Measurements from ENCODE around the gene RALGPS2. TPM values are rescaled to one million over a fixed set of nuclear protein-coding genes. Genes with fewer than 3 reads are reported as not detected.

RALGPS2 gene
- total RNA-seq, 1 experiment from 2014 or later = 12.7 TPM

DNA sequence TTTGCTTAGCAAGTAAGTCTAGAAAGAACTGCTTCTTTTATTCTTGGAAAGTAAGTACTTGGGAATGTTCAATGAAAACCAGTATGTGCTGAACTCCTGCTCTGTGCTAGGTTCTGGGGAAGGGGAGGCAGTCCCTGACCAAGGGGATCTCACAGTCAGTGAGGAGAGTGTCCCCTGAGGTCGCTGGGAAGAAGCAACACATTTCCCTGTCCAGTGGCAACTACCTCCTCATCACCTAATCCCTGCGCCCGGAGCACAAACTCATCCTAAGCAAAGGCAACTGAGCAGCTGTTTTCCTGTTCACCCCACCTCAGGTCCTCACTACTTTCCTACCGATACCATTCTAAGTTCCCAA lies 207.5 kb downstream of the RALGPS2 start:
- H3K9me3 ChIP-seq (ENCODE audit: low read depth, low read length, poor library complexity, severe bottlenecking) = no peaks in the 10 kb centered on the region
- no peaks in the 10 kb centered on the region for H3K4me1 ChIP-seq (ENCODE audit: insufficient read depth, low read length, poor library complexity, severe bottlenecking)

DNA sequence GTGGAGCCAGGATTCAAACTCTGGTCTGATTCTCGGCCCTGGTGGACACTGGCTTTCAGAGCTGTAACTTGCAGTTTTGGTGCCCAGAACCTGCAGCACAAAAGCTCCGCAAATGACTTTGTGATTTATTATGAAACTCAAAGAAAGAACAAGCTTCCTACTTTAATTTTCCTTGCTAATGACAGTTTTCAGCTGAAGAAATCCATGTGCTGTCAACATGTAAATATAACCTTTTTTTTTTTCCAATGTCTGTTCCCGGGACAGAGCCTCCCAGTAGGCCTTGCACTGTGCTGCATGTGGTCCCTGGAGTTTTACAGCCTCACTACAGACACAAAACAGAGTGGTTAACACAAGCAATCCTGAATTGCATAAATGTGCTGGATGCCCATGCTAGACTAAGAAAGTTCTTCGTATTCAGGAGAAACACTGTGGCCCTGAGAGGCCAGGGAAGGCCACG lies 208.1 kb downstream of the RALGPS2 start:
- ChIA-PET POLR2A (ENCODE audit: low non-redundant PET) (no interaction called here), CTCF (no interaction called here)
- DNase-seq (ENCODE audit: low spot score) = no peak
- no TSS peak for BruUV-seq (replicated peaks)
- Histone ChIP-seq H3K27me3 (replicated peaks; ENCODE audit: insufficient read depth, low read depth, low read length, poor library complexity) (no peaks in the 10 kb centered on the region), H3K4me1 (ENCODE audit: insufficient read depth, low read length, poor library complexity, severe bottlenecking) (no peaks in the 10 kb centered on the region), H3K36me3 (ENCODE audit: insufficient read depth, low read length, poor library complexity, severe bottlenecking) (no peaks in the 10 kb centered on the region), H3K9me3 (ENCODE audit: low read depth, low read length, poor library complexity, severe bottlenecking) (no peaks in the 10 kb centered on the region), H3K4me3 (ENCODE audit: low read depth, low read length, poor library complexity, severe bottlenecking) (no peak overlapping the region), H3K27ac (ENCODE audit: low read depth, low read length, poor library complexity, severe bottlenecking) (no peak overlapping the region)
- TF ChIP-seq, protein P1, sequence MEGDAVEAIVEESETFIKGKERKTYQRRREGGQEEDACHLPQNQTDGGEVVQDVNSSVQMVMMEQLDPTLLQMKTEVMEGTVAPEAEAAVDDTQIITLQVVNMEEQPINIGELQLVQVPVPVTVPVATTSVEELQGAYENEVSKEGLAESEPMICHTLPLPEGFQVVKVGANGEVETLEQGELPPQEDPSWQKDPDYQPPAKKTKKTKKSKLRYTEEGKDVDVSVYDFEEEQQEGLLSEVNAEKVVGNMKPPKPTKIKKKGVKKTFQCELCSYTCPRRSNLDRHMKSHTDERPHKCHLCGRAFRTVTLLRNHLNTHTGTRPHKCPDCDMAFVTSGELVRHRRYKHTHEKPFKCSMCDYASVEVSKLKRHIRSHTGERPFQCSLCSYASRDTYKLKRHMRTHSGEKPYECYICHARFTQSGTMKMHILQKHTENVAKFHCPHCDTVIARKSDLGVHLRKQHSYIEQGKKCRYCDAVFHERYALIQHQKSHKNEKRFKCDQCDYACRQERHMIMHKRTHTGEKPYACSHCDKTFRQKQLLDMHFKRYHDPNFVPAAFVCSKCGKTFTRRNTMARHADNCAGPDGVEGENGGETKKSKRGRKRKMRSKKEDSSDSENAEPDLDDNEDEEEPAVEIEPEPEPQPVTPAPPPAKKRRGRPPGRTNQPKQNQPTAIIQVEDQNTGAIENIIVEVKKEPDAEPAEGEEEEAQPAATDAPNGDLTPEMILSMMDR (conservative IDR thresholded peaks at IDR 0.05; ENCODE audit: low read depth, low read length) = no peak
- no peak for TF ChIP-seq EZH2 (IDR thresholded peaks at IDR 0.05; ENCODE audit: borderline replicate concordance, low read depth, low read length, poor library complexity, severe bottlenecking)
- intact Hi-C loops (cut with micrococcal nuclease; ENCODE audit: unreplicated experiment) = no loop called here

More for the DNA sequence above, 207.5 kb downstream of the RALGPS2 start:
- Histone ChIP-seq H3K27ac (ENCODE audit: low read depth, low read length, poor library complexity, severe bottlenecking) (no peak overlapping the region), H3K36me3 (ENCODE audit: insufficient read depth, low read length, poor library complexity, severe bottlenecking) (no peaks in the 10 kb centered on the region), H3K27me3 (replicated peaks; ENCODE audit: insufficient read depth, low read depth, low read length, poor library complexity) (no peaks in the 10 kb centered on the region), H3K4me3 (ENCODE audit: low read depth, low read length, poor library complexity, severe bottlenecking) (no peak overlapping the region)
- TF ChIP-seq, protein P1 (conservative IDR thresholded peaks at IDR 0.05; ENCODE audit: low read depth, low read length) = no peak
- TF ChIP-seq EZH2 (IDR thresholded peaks at IDR 0.05; ENCODE audit: borderline replicate concordance, low read depth, low read length, poor library complexity, severe bottlenecking) = no peak
- DNase-seq (ENCODE audit: low spot score) = no peak
- intact Hi-C loops (cut with micrococcal nuclease; ENCODE audit: unreplicated experiment) = no loop called here
- POLR2A ChIA-PET (ENCODE audit: low non-redundant PET) = interaction anchor here (0.7 kb wide), 1 partner anchor 412 kb away, joined by 3 read pairs; no protein-coding TSS in a partner anchor
- CTCF ChIA-PET = no interaction called here
- BruUV-seq (replicated peaks) = no TSS peak

DNA sequence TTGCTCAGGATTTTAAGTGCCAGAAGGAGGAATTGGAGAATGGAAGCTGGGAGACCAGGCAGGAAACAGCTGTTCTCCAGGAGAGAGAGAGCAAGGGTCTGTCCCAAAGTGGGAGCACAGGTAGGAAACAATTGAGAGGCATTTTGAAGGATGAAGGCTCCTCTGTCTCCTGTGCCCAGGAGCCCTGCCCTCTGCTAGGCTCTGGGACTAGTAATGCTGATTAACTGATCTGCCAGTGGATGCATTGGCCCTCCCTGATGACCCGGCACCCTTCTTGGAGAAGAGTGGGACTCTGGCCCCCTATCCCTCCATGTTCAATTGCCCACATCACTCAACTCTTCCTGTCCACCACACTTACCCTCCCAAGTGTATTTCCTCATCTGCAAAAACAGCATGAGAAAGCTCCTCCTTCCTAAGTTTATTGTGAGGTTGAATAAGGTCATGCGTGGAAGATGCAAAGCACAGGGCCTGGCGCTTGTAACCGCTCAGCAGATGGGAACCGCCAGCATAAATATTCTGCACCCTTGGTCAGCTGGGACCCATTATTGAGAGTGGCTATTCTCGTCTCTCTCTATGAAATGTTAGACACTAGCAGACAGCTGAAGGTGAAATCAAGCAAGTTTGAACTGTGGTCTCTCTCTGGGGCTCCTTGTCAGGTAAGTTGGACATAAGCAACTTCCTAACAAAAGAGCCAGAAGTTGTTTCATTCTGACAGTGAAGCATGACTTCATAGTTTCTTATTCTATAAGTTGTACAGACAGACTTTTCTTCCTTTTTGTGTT lies 208.9 kb downstream of the RALGPS2 start:
- Histone ChIP-seq H3K9me3 (ENCODE audit: low read depth, low read length, poor library complexity, severe bottlenecking) (no peaks in the 10 kb centered on the region), H3K27ac (ENCODE audit: low read depth, low read length, poor library complexity, severe bottlenecking) (no peak overlapping the region), H3K4me1 (ENCODE audit: insufficient read depth, low read length, poor library complexity, severe bottlenecking) (no peaks in the 10 kb centered on the region), H3K27me3 (replicated peaks; ENCODE audit: insufficient read depth, low read depth, low read length, poor library complexity) (no peaks in the 10 kb centered on the region), H3K36me3 (ENCODE audit: insufficient read depth, low read length, poor library complexity, severe bottlenecking) (no peaks in the 10 kb centered on the region), H3K4me3 (ENCODE audit: low read depth, low read length, poor library complexity, severe bottlenecking) (no peak overlapping the region)
- no peak for TF ChIP-seq EZH2 (IDR thresholded peaks at IDR 0.05; ENCODE audit: borderline replicate concordance, low read depth, low read length, poor library complexity, severe bottlenecking)
- TF ChIP-seq, protein P1 (conservative IDR thresholded peaks at IDR 0.05; ENCODE audit: low read depth, low read length) = no peak
- CTCF ChIA-PET = no interaction called here
- intact Hi-C loops (cut with micrococcal nuclease; ENCODE audit: unreplicated experiment) = no loop called here
- no peak for DNase-seq (ENCODE audit: low spot score)
- no TSS peak for BruUV-seq (replicated peaks)
- POLR2A ChIA-PET (ENCODE audit: low non-redundant PET) = no interaction called here

Measured in A673 (cell line).